ENCODE measurements around the gene BCAR1. TPM values are rescaled to one million over a fixed set of nuclear protein-coding genes. Genes with fewer than 3 reads are reported as not detected.

Gene BCAR1
- total and polyA plus RNA-seq, 2 experiments from 2014 or later = 37.9 to 140 TPM

- H4K20me1 ChIP-seq (replicated peaks; ENCODE audit: insufficient read depth) = no peaks in the 10 kb centered on the region
- Mint-ChIP-seq H3K36me3 (ENCODE audit: low read depth) (no peaks in the 10 kb centered on the region), H3K27ac (no peak overlapping the region), H3K4me3 (no peak overlapping the region), H3K4me1 (peaks cover 9% of the 10 kb centered on the region), H3K9me3 (no peaks in the 10 kb centered on the region; the same call in 2 of the 3 replicates), H3K27me3 (ENCODE audit: insufficient read depth, low read depth, poor library complexity) (peaks cover 11% of the 10 kb centered on the region)
- TF ChIP-seq ETS1 (IDR thresholded peaks at IDR 0.05) (no peak), POLR2AphosphoS5 (IDR thresholded peaks at IDR 0.05; ENCODE audit: low read depth) (no peak), REST (IDR thresholded peaks at IDR 0.05; ENCODE audit: unreplicated experiment) (no peak), CTCF (conservative IDR thresholded peaks at IDR 0.05; ENCODE audit: low read depth in 2 of 2) (no peak), NANOG (IDR thresholded peaks at IDR 0.05; ENCODE audit: borderline replicate concordance) (no peak), ZNF331 (CRISPR knock-in tag; IDR thresholded peaks at IDR 0.05; ENCODE audit: low read depth) (no peak), EZH2phosphoT487 (IDR thresholded peaks at IDR 0.05; ENCODE audit: unreplicated experiment) (no peak), STAT1 (IDR thresholded peaks at IDR 0.05; ENCODE audit: unreplicated experiment) (no peak), ZNF114 (CRISPR knock-in tag; IDR thresholded peaks at IDR 0.05) (no peak)
- H3K27ac ChIP-seq (ENCODE audit: low read depth) = no peak overlapping the region
- no peaks in the 10 kb centered on the region for H3K27me3 ChIP-seq (ENCODE audit: insufficient read depth)
- DNase-seq (ENCODE audit: low spot score) = no peak
- H2AFZ ChIP-seq = peak overlapping the region; percentile 63
- H3F3A ChIP-seq (replicated peaks; ENCODE audit: low read depth) = 0 out of 2 replicates have a peak, but pooled peaks cover 4% of the 10 kb centered on the region
- H3K79me2 ChIP-seq (replicated peaks; ENCODE audit: insufficient read depth) = no peaks in the 10 kb centered on the region
- no peaks in the 10 kb centered on the region for H3K9me2 ChIP-seq (ENCODE audit: insufficient read depth)
- peaks cover 8% of the 10 kb centered on the region; the same call in 1 of the 2 replicates for H3K4me1 ChIP-seq (ENCODE audit: insufficient read depth)
- ATAC-seq = no peak
- H3K4me2 ChIP-seq = no peak overlapping the region
- no peak overlapping the region for H3K4me3 ChIP-seq
- no peaks in the 10 kb centered on the region for H3K36me3 ChIP-seq (ENCODE audit: insufficient read depth)
Observed at GRCh38 chr16:75195811-75196790, 55.3 kb downstream of the BCAR1 start.
